H1 (cell line): ENCODE measurements around the gene NUDT11. TPM values are rescaled to one million over a fixed set of nuclear protein-coding genes. Genes with fewer than 3 reads are reported as not detected.
A peak's percentile ranks its signal among the peaks of the same experiment; 100 is the strongest.

Experiments used
- CTCF ChIA-PET: fragments of 300-600 bp; sonication (Branson Sonifier 250); formaldehyde crosslinking; loops from one replicate; lab custom pipeline; 2021; ENCODE audit not compliant: partially characterized antibody; lab: Charles Lee
- POLR2A ChIA-PET: fragments of 300-600 bp; sonication (Branson Sonifier 250); formaldehyde crosslinking; loops from one replicate; lab custom pipeline; 2021; ENCODE audit warnings: inconsistent platforms; ENCODE audit not compliant: partially characterized antibody; lab: Charles Lee
- DNase-seq, 2 experiments: peaks; one replicate each; pipeline versions ENCODE4 v3.0.0 to v3.0.0-alpha.2; 2010 to 2022; ENCODE audit warnings: low spot score in 2 of 2, low read depth in 1 of 2, mixed read lengths in 1 of 2
- FAIRE-seq: peaks from 2 replicates; lab custom pipeline; 2011; peaks lifted over from hg19 to GRCh38; lab: Jason Lieb, UNC
- H2AFZ ChIP-seq: 2 replicates; pipeline ENCODE4 v1.8.1; 2012; ENCODE audit warnings: low read length, inconsistent platforms
- H2AK5ac ChIP-seq: 2 replicates; pipeline ENCODE4 v1.6.1; 2013; ENCODE audit warnings: low read depth, low read length
- H2BK120ac ChIP-seq: replicated peaks from 2 replicates; pipeline ENCODE3; 2013; ENCODE audit warnings: low read depth, low read length, inconsistent platforms
- H2BK12ac ChIP-seq: 2 replicates; pipeline ENCODE4 v1.6.1; 2013; ENCODE audit warnings: low read depth, low read length
- H2BK15ac ChIP-seq: 2 replicates; pipeline ENCODE4 v1.6.1; 2013; ENCODE audit warnings: low read length
- H2BK20ac ChIP-seq: 2 replicates; pipeline ENCODE4 v1.6.1; 2013; ENCODE audit warnings: low read length
- H2BK5ac ChIP-seq: 2 replicates; pipeline ENCODE4 v1.6.1; 2013; ENCODE audit warnings: low read depth, low read length
- H3K14ac ChIP-seq: 2 replicates; pipeline ENCODE4 v1.6.1; 2013; ENCODE audit warnings: inconsistent platforms; ENCODE audit not compliant: insufficient read length
- H3K18ac ChIP-seq: 2 replicates; pipeline ENCODE4 v1.6.1; 2013; ENCODE audit warnings: low read length; ENCODE audit errors: extremely low read depth
- H3K23ac ChIP-seq: 2 replicates; pipeline ENCODE4 v1.6.1; 2013; ENCODE audit warnings: inconsistent platforms; ENCODE audit not compliant: insufficient read length
- H3K23me2 ChIP-seq: 2 replicates; pipeline ENCODE4 v1.6.1; 2013; ENCODE audit warnings: low read depth, low read length
- H3K27ac ChIP-seq: 2 replicates; pipeline ENCODE4 v1.6.1; 2011; ENCODE audit warnings: low read depth, low read length, inconsistent platforms
- H3K27me3 ChIP-seq, 4 experiments: replicated peaks in 1 of 4; 1 replicate in 1 of 4; 2 replicates in 3 of 4; pipeline versions ENCODE4 v1.6.1 to v1.8.1; 2011 to 2013; ENCODE audit warnings: low read length in 3 of 4, mild to moderate bottlenecking in 3 of 4, inconsistent platforms in 2 of 4, mixed read lengths in 2 of 4, moderate library complexity in 1 of 4; ENCODE audit not compliant: control insufficient read depth in 3 of 4, insufficient read depth in 3 of 4; ENCODE audit errors: extremely low read depth in 1 of 4
- H3K36me3 ChIP-seq, 4 experiments: 2 replicates each; pipeline versions ENCODE4 v1.6.1 to v1.8.1; 2011 to 2013; ENCODE audit warnings: mild to moderate bottlenecking in 4 of 4, low read length in 3 of 4, moderate library complexity in 2 of 4, control low read depth in 1 of 4, inconsistent platforms in 1 of 4; ENCODE audit not compliant: insufficient read depth in 4 of 4, control insufficient read depth in 2 of 4
- H3K4ac ChIP-seq: replicated peaks from 2 replicates; pipeline ENCODE3; 2013; ENCODE audit warnings: low read length, low read depth, mixed read lengths, inconsistent platforms; ENCODE audit not compliant: insufficient read length
- H3K4me1 ChIP-seq, 4 experiments: replicated peaks in 1 of 4; 1 replicate in 1 of 4; 2 replicates in 3 of 4; pipeline versions ENCODE4 v1.6.1 to v1.8.1; 2011 to 2013; ENCODE audit warnings: low read length in 3 of 4, inconsistent platforms in 2 of 4, mixed read lengths in 1 of 4; ENCODE audit not compliant: insufficient read depth in 4 of 4, control insufficient read depth in 3 of 4
- H3K4me2 ChIP-seq, 2 experiments: 2 replicates each; pipeline versions ENCODE4 v1.6.1 to v1.8.1; 2011 to 2013; ENCODE audit warnings: low read depth in 2 of 2, low read length in 2 of 2, control low read depth in 1 of 2, inconsistent platforms in 1 of 2, mild to moderate bottlenecking in 1 of 2; ENCODE audit not compliant: insufficient read depth in 1 of 2
- H3K4me3 ChIP-seq, 4 experiments: fragments of 200-600, 300-600 bp in 1 of 4; sonication (generic), shearing (Covaris generic), sonication (Bioruptor Twin) in 1 of 4; 2 replicates each; pipeline versions ENCODE4 v1.5.1 to v1.8.1; 2011 to 2016; ENCODE audit warnings: low read length in 4 of 4, low read depth in 3 of 4, control low read depth in 2 of 4, inconsistent platforms in 2 of 4, mild to moderate bottlenecking in 2 of 4, mixed read lengths in 1 of 4, moderate library complexity in 1 of 4; ENCODE audit not compliant: insufficient read depth in 2 of 4; ENCODE audit errors: extremely low read depth in 1 of 4
- H3K56ac ChIP-seq: replicated peaks from 2 replicates; pipeline ENCODE3; 2013; ENCODE audit warnings: low read depth, mild to moderate bottlenecking, mixed read lengths, low read length, inconsistent platforms; ENCODE audit not compliant: insufficient read length
- H3K79me1 ChIP-seq: 2 replicates; pipeline ENCODE4 v1.6.1; 2013; ENCODE audit warnings: low read depth, low read length, control low read depth
- H3K79me2 ChIP-seq, 2 experiments: 2 replicates each; pipeline versions ENCODE4 v1.6.1 to v1.8.1; 2012 to 2013; ENCODE audit warnings: low read length in 2 of 2, mild to moderate bottlenecking in 2 of 2, inconsistent platforms in 1 of 2; ENCODE audit not compliant: insufficient read depth in 2 of 2, control insufficient read depth in 1 of 2
- H3K9ac ChIP-seq, 4 experiments: replicated peaks in 1 of 4; 1 replicate in 1 of 4; 2 replicates in 3 of 4; pipeline versions ENCODE4 v1.6.1 to v1.8.1; 2011 to 2013; ENCODE audit warnings: low read depth in 3 of 4, low read length in 3 of 4, control low read depth in 2 of 4, mild to moderate bottlenecking in 2 of 4, moderate library complexity in 2 of 4, inconsistent platforms in 1 of 4; ENCODE audit errors: extremely low read depth in 1 of 4
- H3K9me3 ChIP-seq, 2 experiments: 2 replicates each; pipeline versions ENCODE4 v1.6.1 to v1.8.1; 2012 to 2013; ENCODE audit warnings: mild to moderate bottlenecking in 2 of 2, moderate library complexity in 2 of 2, control low read depth in 1 of 2, inconsistent platforms in 1 of 2, low read depth in 1 of 2, low read length in 1 of 2, mixed read lengths in 1 of 2; ENCODE audit not compliant: insufficient read depth in 2 of 2
- H4K20me1 ChIP-seq, 2 experiments: replicated peaks in 1 of 2; 2 replicates each; pipeline versions ENCODE3 to v1.8.1; 2011 to 2013; ENCODE audit warnings: inconsistent platforms in 2 of 2, low read length in 2 of 2, mild to moderate bottlenecking in 1 of 2; ENCODE audit not compliant: insufficient read depth in 2 of 2, control insufficient read depth in 1 of 2
- H4K5ac ChIP-seq: 2 replicates; pipeline ENCODE4 v1.6.1; 2013; ENCODE audit warnings: low read length, low read depth, mixed read lengths, inconsistent platforms; ENCODE audit not compliant: insufficient read length
- H4K8ac ChIP-seq: 2 replicates; pipeline ENCODE4 v1.8.0; 2013; ENCODE audit warnings: mild to moderate bottlenecking, moderate library complexity, low read length, inconsistent platforms; ENCODE audit not compliant: insufficient read depth; ENCODE audit errors: extremely low read depth
- H4K91ac ChIP-seq: replicated peaks from 2 replicates; pipeline ENCODE3; 2013; ENCODE audit warnings: low read length, mixed read lengths, inconsistent platforms; ENCODE audit not compliant: insufficient read length
- CBX5 ChIP-seq: fragments of 300-800, 300-1000 bp; sonication (generic); IDR thresholded peaks from 2 replicates; pipeline ENCODE4 v1.7.1; 2016; ENCODE audit warnings: antibody characterized with exemption, low read length, low read depth
- CHD1 ChIP-seq: IDR thresholded peaks from 2 replicates; pipeline ENCODE4 v1.6.1; 2012; ENCODE audit warnings: low read depth, low read length, improper control_type of control experiment
- EP300 ChIP-seq, 2 experiments: IDR thresholded peaks; 1 replicate in 1 of 2; 2 replicates in 1 of 2; pipeline ENCODE4 v1.6.1; 2011 to 2012; ENCODE audit warnings: low read depth in 2 of 2, low read length in 2 of 2, mild to moderate bottlenecking in 2 of 2, borderline replicate concordance in 1 of 2, inconsistent platforms in 1 of 2, moderate library complexity in 1 of 2
- KDM4A ChIP-seq: IDR thresholded peaks from one replicate; pipeline ENCODE4 v1.7.1; 2012; ENCODE audit warnings: low read depth, mild to moderate bottlenecking, moderate library complexity, low read length, inconsistent platforms; ENCODE audit not compliant: severe bottlenecking
- POU5F1 ChIP-seq: IDR thresholded peaks from 2 replicates; pipeline ENCODE4 v1.6.1; 2011; ENCODE audit warnings: low read depth, mild to moderate bottlenecking, low read length, moderate library complexity
- RAD21 ChIP-seq, 2 experiments: IDR thresholded peaks in 1 of 2; conservative IDR thresholded peaks in 1 of 2; 2 replicates each; pipeline ENCODE4 v1.6.1; 2011; ENCODE audit warnings: low read depth in 2 of 2, low read length in 2 of 2, improper control_type of control experiment in 1 of 2, inconsistent platforms in 1 of 2, mild to moderate bottlenecking in 1 of 2, moderate library complexity in 1 of 2
- RXRA ChIP-seq: IDR thresholded peaks from 2 replicates; pipeline ENCODE4 v1.6.1; 2011; ENCODE audit warnings: low read depth, mild to moderate bottlenecking, low read length, moderate library complexity; ENCODE audit not compliant: insufficient read depth
- SP2 ChIP-seq: IDR thresholded peaks from 2 replicates; pipeline ENCODE4 v1.6.1; 2012; ENCODE audit warnings: mild to moderate bottlenecking, low read length, inconsistent platforms
- WGBS, 2 experiments: shearing (Covaris generic) in 1 of 2; methylation state at CpG; one replicate each; pipeline versions ENCODE4 v1.1.6 to v1.1.7; 2013 to 2015; ENCODE audit warnings: low lambda C conversion rate in 2 of 2, mixed read lengths in 2 of 2, inconsistent platforms in 1 of 2, low coverage in 1 of 2, missing lambda C conversion rate in 1 of 2; ENCODE audit not compliant: insufficient replicate concordance in 2 of 2, insufficient coverage in 1 of 2, insufficient read length in 1 of 2; ENCODE audit errors: extremely low coverage in 1 of 2, missing lambda C conversion rate in 1 of 2; 5-methylcytosine and 5-hydroxymethylcytosine counted together
- long read RNA-seq, 2 experiments: library from RNA in 1 of 2; library from capped mRNA in 1 of 2; stranded (forward); transcript quantifications; one replicate each; pipeline ENCODE4 v2.0.0, GENCODE V29; 2021; ENCODE audit warnings: inconsistent platforms in 1 of 2
- polyA minus RNA-seq, 3 experiments: library from RNA; depleted of rRNA, polyadenylated mRNA; stranded (reverse); fragments of >200 nt; gene quantifications; 1 replicate in 2 of 3; 2 replicates in 1 of 3; pipeline ENCODE4 v1.2.3, GENCODE V29; 2011
- polyA plus RNA-seq, 7 experiments: library from polyadenylated mRNA; depleted of rRNA in 3 of 7; stranded (reverse) in 5 of 7; unstranded in 2 of 7; fragments of >200 nt in 5 of 7; fragments of 200-250 nt in 2 of 7; gene quantifications; 1 replicate in 5 of 7; 2 replicates in 1 of 7; 4 replicates in 1 of 7; pipeline versions ENCODE4 v1.2.1 to v1.2.3, GENCODE V29; 2011 to 2013; ENCODE audit warnings: missing spikeins in 2 of 7, mixed read lengths in 2 of 7
- total RNA-seq: library from RNA; stranded (reverse); fragmentation: NEBNext Ultra II Directional; extraction: Animal tissue kit (Norgen Biotek cat#: 25700); gene quantifications from 2 replicates; pipeline ENCODE4 v1.2.1, GENCODE V29; 2021

The NUDT11 gene
- 37.6 and 39.3 TPM in 2 replicates for total RNA-seq
- 20.5 and 31.3 TPM in 2 replicates for polyA plus RNA-seq (2011; rRNA removed)
- 29.5 TPM for polyA plus RNA-seq (2011; cell fraction: cytosol; rRNA removed)
- polyA plus RNA-seq (2011; cell fraction: nucleus; rRNA removed): 11.7 TPM
- 21.3 to 29.4 TPM (median 23.0 TPM) in 4 replicates for polyA plus RNA-seq (2012, experiment 1 of 2)
- polyA plus RNA-seq (2012, experiment 2 of 2): 7.2 TPM
- 22.2 TPM for polyA plus RNA-seq (2013, experiment 1 of 2)
- 23.0 TPM for polyA plus RNA-seq (2013, experiment 2 of 2)
- polyA minus RNA-seq (2011; rRNA and poly(A)+ RNA removed): 22.3 and 25.6 TPM in 2 replicates
- polyA minus RNA-seq (2011; cell fraction: cytosol; rRNA and poly(A)+ RNA removed): 10.5 TPM
- polyA minus RNA-seq (2011; cell fraction: nucleus; rRNA and poly(A)+ RNA removed): 12.6 TPM
- long read RNA-seq, experiment 1, transcript NUDT11-201 (2 exons, 2,385 nt): major isoform, 45 of 60 reads
- long read RNA-seq, experiment 1, partial matches to known transcripts: 0 of 60 reads
- long read RNA-seq, experiment 1, other reads (novel, unspliced or antisense): 15 of 60 reads
- long read RNA-seq, experiment 2, transcript NUDT11-201 (2 exons, 2,385 nt): major isoform, 83 of 86 reads
- long read RNA-seq, experiment 2, partial matches to known transcripts: 2 of 86 reads
- long read RNA-seq, experiment 2, other reads (novel, unspliced or antisense): 1 of 86 reads

- no peaks in the 10 kb centered on the region; a peak in 1 of 7 replicates for H3K4me1 ChIP-seq
- H3K56ac ChIP-seq: no peak within 1 kb of the TSS
- ChIA-PET POLR2A (no interaction called here), CTCF (no interaction called here)
- H3K23ac ChIP-seq: no peak within 1 kb of the TSS
- H3K4ac ChIP-seq: no peak within 1 kb of the TSS
- FAIRE-seq: no peak
- H2BK12ac ChIP-seq: no peak within 1 kb of the TSS; the same call in 1 of the 2 replicates
- 0 out of 2 replicates have a peak within 1 kb of the TSS, but pooled peaks have one; percentile 89 for H4K8ac ChIP-seq
- H3K4me2 ChIP-seq: peak within 1 kb of the TSS; percentile 65 to 89
- H3K18ac ChIP-seq: no peak within 1 kb of the TSS
- no peak within 1 kb of the TSS for H3K14ac ChIP-seq
- peak within 1 kb of the TSS; percentile 50 to 73 (median 60); a peak in 5 of 7 replicates for H3K9ac ChIP-seq
- H2AFZ ChIP-seq: peak within 1 kb of the TSS; percentile 91; the same call in 1 of the 2 replicates
- no peak within 1 kb of the TSS for H4K91ac ChIP-seq
- H3K9me3 ChIP-seq: no peaks in the 10 kb centered on the region
- peak within 1 kb of the TSS; percentile 53 to 72 (median 67) for H3K4me3 ChIP-seq
- no peaks in the 10 kb centered on the region; the same call in 1 of the 2 replicates for H3K23me2 ChIP-seq
- no peaks in the 10 kb centered on the region for H3K36me3 ChIP-seq
- no peak within 1 kb of the TSS for H2AK5ac ChIP-seq
- WGBS, 2 experiments: no CpG with 5 or more reads among the region's 96 CpGs
- no peaks in the 10 kb centered on the region for H4K20me1 ChIP-seq
- H3K79me1 ChIP-seq: no peaks in the 10 kb centered on the region
- H2BK5ac ChIP-seq: no peak within 1 kb of the TSS; the same call in 1 of the 2 replicates
- H2BK120ac ChIP-seq: no peak within 1 kb of the TSS
- peaks cover 0 to 34% of the 10 kb centered on the region in 2 experiments; a peak in 3 of 4 replicates for H3K79me2 ChIP-seq
- H3K27ac ChIP-seq: no peak within 1 kb of the TSS
- DNase-seq: peak in 1 of 2 experiments; percentile 73
- H4K5ac ChIP-seq: peak within 1 kb of the TSS; percentile 80
- H2BK15ac ChIP-seq: no peak within 1 kb of the TSS
- no peak within 1 kb of the TSS for H2BK20ac ChIP-seq
- no peaks in the 10 kb centered on the region for H3K27me3 ChIP-seq
- TF ChIP-seq EP300 (IDR thresholded peaks at IDR 0.05; ENCODE audit: borderline replicate concordance in 1 of 2, low read depth in 2 of 2, low read length in 2 of 2): no peak
- TF ChIP-seq SP2: no peak
- no peak for TF ChIP-seq RXRA
- TF ChIP-seq CBX5: no peak
- TF ChIP-seq POU5F1: no peak
- no peak for TF ChIP-seq RAD21 (IDR thresholded peaks at IDR 0.05 in 1 of 2, conservative IDR thresholded peaks at IDR 0.05 in 1 of 2; ENCODE audit: low read depth in 2 of 2, low read length in 2 of 2)
- TF ChIP-seq CHD1: no peak
- peak; percentile 62 for TF ChIP-seq KDM4A
Observed at GRCh38 chrX:51496501-51497291, at the start of gene NUDT11. Gene NUDT11 (minus strand): TSS chrX:51496592. CDS start chrX:51496444, 148 bp downstream.
